Endothelial cell of umbilical vein (primary cell): ENCODE data around the gene CASP9. TPM values are rescaled to one million over a fixed set of nuclear protein-coding genes. Genes with fewer than 3 reads are reported as not detected.

Source experiments
- Bru-seq: library from RNA; stranded (reverse); fragments of 400-500 nt; gene quantifications from one replicate; lab custom pipeline; 2021; lab: Mats Ljungman, UMichigan
- BruChase-seq, 2 experiments: library from RNA; stranded (reverse); fragments of 400-500 nt; gene quantifications; one replicate each; lab custom pipeline; 2021; lab: Mats Ljungman, UMichigan
- BruUV-seq: library from RNA; stranded (reverse); fragments of 400-500 nt; replicated peaks from 2 replicates; lab custom pipeline; 2021; lab: Mats Ljungman, UMichigan
- CTCF ChIA-PET: fragments of 300-600, 350-600 bp; sonication (Branson Sonifier 250); formaldehyde crosslinking; loops from one replicate; lab custom pipeline; 2021; ENCODE audit warnings: antibody characterized with exemption, inconsistent platforms; lab: Charles Lee
- POLR2A ChIA-PET: fragments of 300-600, 350-600 bp; sonication (Branson Sonifier 250); formaldehyde crosslinking; loops from one replicate; lab custom pipeline; 2021; ENCODE audit warnings: antibody characterized with exemption, inconsistent platforms; lab: Charles Lee
- DNase-seq: peaks from one replicate; pipeline ENCODE4 v3.0.0-alpha.2; 2011; ENCODE audit warnings: low read depth, low spot score
- FAIRE-seq: peaks from 2 replicates; lab custom pipeline; 2011; peaks lifted over from hg19 to GRCh38; lab: Jason Lieb, UNC
- H2AFZ ChIP-seq: 2 replicates; pipeline ENCODE4 v1.6.0; 2012; ENCODE audit warnings: low read depth, low read length, control low read depth, inconsistent platforms
- H3K27ac ChIP-seq: 2 replicates; pipeline ENCODE4 v1.5.1; 2011; ENCODE audit warnings: low read depth, mild to moderate bottlenecking, control low read depth, low read length, moderate library complexity; ENCODE audit not compliant: insufficient read depth
- H3K27me3 ChIP-seq, 2 experiments: 2 replicates each; pipeline versions ENCODE4 v1.6.0 to v1.6.1; 2011; ENCODE audit warnings: low read length in 2 of 2, mixed read lengths in 1 of 2; ENCODE audit not compliant: control insufficient read depth in 2 of 2, insufficient read depth in 2 of 2
- H3K36me3 ChIP-seq, 2 experiments: 2 replicates in 1 of 2; 3 replicates in 1 of 2; pipeline ENCODE4 v1.5.1; 2011; ENCODE audit warnings: low read length in 2 of 2, mild to moderate bottlenecking in 1 of 2, moderate library complexity in 1 of 2; ENCODE audit not compliant: control insufficient read depth in 2 of 2, insufficient read depth in 2 of 2; ENCODE audit errors: extremely low read depth in 1 of 2
- H3K4me1 ChIP-seq: 3 replicates; pipeline ENCODE4 v1.5.1; 2011; ENCODE audit warnings: mild to moderate bottlenecking, low read length; ENCODE audit not compliant: control insufficient read depth, insufficient read depth; ENCODE audit errors: extremely low read depth
- H3K4me2 ChIP-seq: 2 replicates; pipeline ENCODE4 v1.6.1; 2011; ENCODE audit warnings: low read length, control low read depth, mixed read lengths; ENCODE audit not compliant: insufficient read depth
- H3K4me3 ChIP-seq, 3 experiments: fragments of 200-600 bp in 1 of 3; sonication (generic), shearing (Covaris generic) in 1 of 3; replicated peaks in 1 of 3; 2 replicates each; pipeline ENCODE4 v1.5.1; 2011 to 2016; ENCODE audit warnings: control low read depth in 3 of 3, low read length in 3 of 3, mild to moderate bottlenecking in 2 of 3, inconsistent platforms in 1 of 3, low read depth in 1 of 3, moderate library complexity in 1 of 3; ENCODE audit not compliant: insufficient read depth in 1 of 3
- H3K79me2 ChIP-seq: 2 replicates; pipeline ENCODE4 v1.6.0; 2012; ENCODE audit warnings: low read length, inconsistent platforms; ENCODE audit not compliant: control insufficient read depth, insufficient read depth
- H3K9ac ChIP-seq: replicated peaks from 2 replicates; pipeline ENCODE3; 2011; ENCODE audit warnings: low read length, control low read depth; ENCODE audit not compliant: insufficient read depth; ENCODE audit errors: extremely low read depth
- H3K9me1 ChIP-seq: replicated peaks from 3 replicates; pipeline ENCODE4 v1.6.0; 2011; ENCODE audit warnings: mild to moderate bottlenecking, low read length; ENCODE audit not compliant: control insufficient read depth, insufficient read depth; ENCODE audit errors: extremely low read depth
- H3K9me3 ChIP-seq: replicated peaks from 2 replicates; pipeline ENCODE4 v1.5.1; 2012; ENCODE audit warnings: low read length, inconsistent platforms; ENCODE audit not compliant: control insufficient read depth, insufficient read depth
- H4K20me1 ChIP-seq: replicated peaks from 2 replicates; pipeline ENCODE3; 2011; ENCODE audit warnings: mild to moderate bottlenecking, low read length; ENCODE audit not compliant: control insufficient read depth, insufficient read depth; ENCODE audit errors: extremely low read depth
- CTCF ChIP-seq, 2 donors: IDR thresholded peaks; 1 replicate in 1 of 2; 2 replicates in 1 of 2; pipeline ENCODE4 v1.5.1; 2011; ENCODE audit warnings: low read length in 2 of 2, mild to moderate bottlenecking in 2 of 2, moderate library complexity in 2 of 2, control low read depth in 1 of 2, inconsistent platforms in 1 of 2, low read depth in 1 of 2; ENCODE audit not compliant: insufficient read depth in 1 of 2; ENCODE audit errors: extremely low read depth in 1 of 2
- EZH2 ChIP-seq: IDR thresholded peaks from 2 replicates; pipeline ENCODE4 v1.6.1; 2012; ENCODE audit warnings: borderline replicate concordance, low read depth, mild to moderate bottlenecking, moderate library complexity, low read length, inconsistent platforms; ENCODE audit not compliant: severe bottlenecking
- FOS ChIP-seq: IDR thresholded peaks from 2 replicates; pipeline ENCODE4 v1.6.1; 2011; ENCODE audit warnings: mild to moderate bottlenecking, low read length, moderate library complexity, borderline replicate concordance; ENCODE audit not compliant: insufficient read depth
- GATA2 ChIP-seq: IDR thresholded peaks from 2 replicates; pipeline ENCODE4 v1.7.0; 2011; ENCODE audit warnings: low read depth, mild to moderate bottlenecking, moderate library complexity, mixed read lengths, low read length; ENCODE audit not compliant: insufficient read length, insufficient read depth
- JUN ChIP-seq: IDR thresholded peaks from 2 replicates; pipeline ENCODE4 v1.6.1; 2011; ENCODE audit warnings: borderline replicate concordance, low read depth; ENCODE audit not compliant: insufficient read length, insufficient read depth
- MAX ChIP-seq: IDR thresholded peaks from 2 replicates; pipeline ENCODE4 v1.6.1; 2011; ENCODE audit not compliant: insufficient read depth, insufficient read length
- MYC ChIP-seq: IDR thresholded peaks from one replicate; pipeline ENCODE4 v1.6.1; 2011; ENCODE audit warnings: mild to moderate bottlenecking, low read depth, low read length
- POLR2A ChIP-seq: IDR thresholded peaks from 2 replicates; pipeline ENCODE4 v1.6.1; 2012; ENCODE audit warnings: low read depth, mild to moderate bottlenecking, control low read depth, low read length
- POLR2AphosphoS5 ChIP-seq: IDR thresholded peaks from 2 replicates; pipeline ENCODE4 v1.6.1; 2012; ENCODE audit warnings: low read depth, mild to moderate bottlenecking, control low read depth, low read length, moderate library complexity; ENCODE audit not compliant: insufficient read depth
- dilution Hi-C: fragments of 300-500 bp; cut with MboI; formaldehyde crosslinking; loops from one replicate; pipeline ENCODE4 v1.15.0; 2019; ENCODE audit warnings: low sequenced_read_pairs; ENCODE audit not compliant: extremely low pct_ligation_motif_present
- intact Hi-C: fragments of 100-400 bp; cut with micrococcal nuclease; formaldehyde crosslinking; loops from one replicate; pipeline ENCODE4 v1.10.0; 2022
- long read RNA-seq: library from polyadenylated mRNA; stranded (forward); transcript quantifications from one replicate; pipeline ENCODE4 v2.0.0, GENCODE V29; 2021
- polyA minus RNA-seq, 3 experiments: library from RNA; depleted of rRNA, polyadenylated mRNA; stranded (reverse); fragments of >200 nt; gene quantifications; 1 replicate in 1 of 3; 2 replicates in 2 of 3; pipeline ENCODE4 v1.2.3, GENCODE V29; 2011
- polyA plus RNA-seq, 4 experiments: library from polyadenylated mRNA; depleted of rRNA in 3 of 4; stranded (reverse) in 3 of 4; unstranded in 1 of 4; fragments of >200 nt; gene quantifications; 2 replicates each; pipeline versions ENCODE4 v1.2.1 to v1.2.3, GENCODE V29; 2011 to 2012; ENCODE audit warnings: missing spikeins in 1 of 4
- total RNA-seq: library from RNA; stranded (reverse); gene quantifications from 2 replicates; pipeline ENCODE4 v1.2.3, GENCODE V29; 2021

The CASP9 gene
- 9.0 and 10.5 TPM in 2 replicates for total RNA-seq
- 12.8 and 14.1 TPM in 2 replicates for polyA plus RNA-seq
- 11.5 and 12.7 TPM in 2 replicates for polyA plus RNA-seq (2011; cell fraction: cytosol; rRNA removed)
- 13.3 and 15.7 TPM in 2 replicates for polyA plus RNA-seq (2011; cell fraction: nucleus; rRNA removed)
- polyA plus RNA-seq (2012) = 5.9 and 6.4 TPM in 2 replicates
- 10.3 and 13.0 TPM in 2 replicates for polyA minus RNA-seq
- polyA minus RNA-seq (2011; cell fraction: cytosol; rRNA and poly(A)+ RNA removed) = 116 TPM
- polyA minus RNA-seq (2011; cell fraction: nucleus; rRNA and poly(A)+ RNA removed) = 2.5 and 3.8 TPM in 2 replicates
- Bru-seq, nascent RNA = percentile 44 among the genes with signal in this experiment
- percentile 50 among the genes with signal in this experiment for BruChase-seq, experiment 1, labeled RNA remaining after a 6-hour chase
- BruChase-seq, experiment 2, labeled RNA remaining after a 2-hour chase = percentile 50 among the genes with signal in this experiment
- long read RNA-seq, transcript CASP9-201 (9 exons, 2,019 nt) = major isoform, 15 of 30 reads
- long read RNA-seq, transcript CASP9-202 (5 exons, 1,621 nt) = minor isoform, 5 of 30 reads
- long read RNA-seq, partial matches to known transcripts = 4 of 30 reads
- long read RNA-seq, other reads (novel, unspliced or antisense) = 6 of 30 reads

GRCh38 chr1:15524021-15524282 is at the start of gene CASP9:
Gene CASP9 (minus strand): TSS chr1:15524215. CDS start chr1:15524200, 15 bp downstream.
- peak within 1 kb of the TSS; percentile 74 to 95 (median 88) for H3K4me3 ChIP-seq
- peak within 1 kb of the TSS; percentile 96 for H2AFZ ChIP-seq
- H3K9me3 ChIP-seq = no peaks in the 10 kb centered on the region
- no peaks in the 10 kb centered on the region for H3K36me3 ChIP-seq
- POLR2A ChIA-PET = no interaction called here
- dilution Hi-C loops (no loop called here), intact Hi-C loops (loop anchor here (1.0 to 10.0 kb wide), 4 partner anchors 187 to 321 kb away; partner anchors contain the start of gene SPEN)
- H3K4me2 ChIP-seq = peak within 1 kb of the TSS; percentile 71
- H3K9ac ChIP-seq = peak within 1 kb of the TSS; percentile 90
- no peak for DNase-seq
- CTCF ChIA-PET = interaction anchor here (0.6 to 1.3 kb wide), 2 partner anchors 201 to 254 kb away, joined by 4 to 7 read pairs; no protein-coding TSS in a partner anchor
- no peaks in the 10 kb centered on the region for H4K20me1 ChIP-seq
- peaks cover 24% of the 10 kb centered on the region for H3K4me1 ChIP-seq
- no TSS peak for BruUV-seq
- no peak for TF ChIP-seq POLR2A
- peak; percentile 44 for TF ChIP-seq POLR2AphosphoS5
- TF ChIP-seq FOS = no peak
- no peaks in the 10 kb centered on the region for H3K27me3 ChIP-seq
- no peak for FAIRE-seq
- peaks cover 11% of the 10 kb centered on the region for H3K79me2 ChIP-seq
- peak within 1 kb of the TSS; percentile 92 for H3K27ac ChIP-seq
- no peaks in the 10 kb centered on the region for H3K9me1 ChIP-seq

- H4K20me1 ChIP-seq = no peaks in the 10 kb centered on the region
- no peak overlapping the region for H3K9ac ChIP-seq
- DNase-seq (no peak), FAIRE-seq (no peak)
- H2AFZ ChIP-seq = no peak overlapping the region
- peaks cover 2% of the 10 kb centered on the region for H3K4me1 ChIP-seq
- TF ChIP-seq EZH2 (no peak), MAX (no peak), POLR2A (no peak), GATA2 (no peak), POLR2AphosphoS5 (no peak), FOS (no peak), MYC (no peak), JUN (no peak), CTCF (IDR thresholded peaks at IDR 0.05; ENCODE audit: extremely low read depth in 1 of 2, insufficient read depth in 1 of 2, low read depth in 1 of 2, low read length in 2 of 2) (no peak)
- BruUV-seq = no TSS peak
- H3K4me3 ChIP-seq = no peak overlapping the region
- peaks cover 2 to 6% of the 10 kb centered on the region in 2 experiments for H3K36me3 ChIP-seq
- H3K9me3 ChIP-seq = no peaks in the 10 kb centered on the region
- intact Hi-C loops = no loop called here
- no peaks in the 10 kb centered on the region for H3K79me2 ChIP-seq
- ChIA-PET CTCF (no interaction called here), POLR2A (no interaction called here)
- dilution Hi-C loops = no loop called here
- H3K4me2 ChIP-seq = no peak overlapping the region
- H3K9me1 ChIP-seq = no peaks in the 10 kb centered on the region
- H3K27me3 ChIP-seq = no peaks in the 10 kb centered on the region
- no peak overlapping the region for H3K27ac ChIP-seq
Measured at GRCh38 chr1:15573477-15573876, 49.5 kb upstream of the CASP9 start.
